ENCODE results near the gene MAP2K7.

Gene MAP2K7

DNA sequence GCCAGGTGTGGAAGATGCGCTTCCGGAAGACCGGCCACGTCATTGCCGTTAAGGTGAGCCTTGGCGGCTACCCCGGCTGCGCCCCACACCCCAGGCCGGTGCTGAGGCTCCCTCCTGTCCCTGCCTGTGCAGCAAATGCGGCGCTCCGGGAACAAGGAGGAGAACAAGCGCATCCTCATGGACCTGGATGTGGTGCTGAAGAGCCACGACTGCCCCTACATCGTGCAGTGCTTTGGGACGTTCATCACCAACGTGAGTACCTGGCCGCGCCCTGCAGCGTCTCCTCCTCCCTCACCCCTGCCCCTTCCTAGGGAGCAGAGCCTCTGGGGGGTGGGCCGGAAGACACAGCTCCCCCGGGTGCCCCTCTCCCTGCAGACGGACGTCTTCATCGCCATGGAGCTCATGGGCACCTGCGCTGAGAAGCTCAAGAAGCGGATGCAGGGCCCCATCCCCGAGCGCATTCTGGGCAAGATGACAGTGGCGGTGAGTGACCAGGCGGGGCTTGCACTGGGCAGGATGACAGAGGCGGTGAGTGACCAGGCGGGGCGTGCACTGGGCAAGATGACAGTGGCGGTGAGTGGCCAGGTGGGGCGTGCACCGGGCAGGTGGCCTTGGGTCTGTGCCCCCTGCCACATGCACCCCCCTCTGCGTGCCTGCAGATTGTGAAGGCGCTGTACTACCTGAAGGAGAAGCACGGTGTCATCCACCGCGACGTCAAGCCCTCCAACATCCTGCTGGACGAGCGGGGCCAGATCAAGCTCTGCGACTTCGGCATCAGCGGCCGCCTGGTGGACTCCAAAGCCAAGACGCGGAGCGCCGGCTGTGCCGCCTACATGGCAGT lies 6.9 kb downstream of the MAP2K7 start:
- no peak overlapping the region for H3K4me3 ChIP-seq (ENCODE audit: low read depth, low read length)
- H3K27ac ChIP-seq (ENCODE audit: low read depth, low read length) = no peak overlapping the region
- H3K9ac ChIP-seq (ENCODE audit: low read depth, low read length) = no peak overlapping the region
- no peaks in the 10 kb centered on the region for H3K4me1 ChIP-seq (ENCODE audit: control insufficient read depth, insufficient read depth, low read length)
- no peaks in the 10 kb centered on the region for H3K9me3 ChIP-seq (ENCODE audit: control insufficient read depth, insufficient read depth, low read length)
- H3K27me3 ChIP-seq (ENCODE audit: control insufficient read depth, insufficient read depth, low read length) = peaks cover 11% of the 10 kb centered on the region
- H3K36me3 ChIP-seq (ENCODE audit: control insufficient read depth, insufficient read depth, low read length) = peaks cover 35% of the 10 kb centered on the region

DNA sequence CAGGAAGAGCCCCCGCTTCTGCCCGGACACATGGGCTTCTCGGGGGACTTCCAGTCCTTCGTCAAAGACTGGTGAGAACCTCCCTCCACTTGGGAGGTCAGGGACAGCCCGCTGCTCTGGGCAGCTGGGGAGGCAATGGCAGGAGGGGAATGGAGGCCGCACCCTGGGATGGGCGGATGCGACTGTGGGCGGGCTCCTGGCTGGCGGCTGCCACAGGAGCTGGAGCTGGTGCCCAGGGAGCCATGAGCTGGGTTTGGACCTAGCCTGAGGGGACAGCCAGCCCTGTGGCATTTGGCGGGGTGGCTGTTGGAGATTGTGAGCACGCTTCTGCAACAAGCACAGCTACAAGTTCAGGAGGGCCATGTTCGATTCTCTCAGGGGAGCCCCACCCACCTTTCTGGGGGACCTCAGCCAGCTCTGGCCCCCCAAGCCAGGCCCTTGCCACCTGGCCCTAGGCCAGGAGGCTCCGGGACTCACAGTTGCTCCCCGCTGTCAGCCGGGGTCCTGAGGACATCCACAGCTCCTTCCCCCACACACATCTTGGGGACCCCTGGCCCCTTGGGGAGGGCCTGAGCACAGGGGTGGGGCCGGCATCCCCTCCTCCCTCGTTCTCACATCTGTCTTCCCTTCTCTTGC lies 7.9 kb downstream of the MAP2K7 start:
- no peak overlapping the region for H3K27ac ChIP-seq (ENCODE audit: low read depth, low read length)
- no peak overlapping the region for H3K9ac ChIP-seq (ENCODE audit: low read depth, low read length)
- H3K36me3 ChIP-seq (ENCODE audit: control insufficient read depth, insufficient read depth, low read length) = peaks cover 27% of the 10 kb centered on the region
- H3K4me3 ChIP-seq (ENCODE audit: low read depth, low read length) = no peak overlapping the region
- H3K4me1 ChIP-seq (ENCODE audit: control insufficient read depth, insufficient read depth, low read length) = no peaks in the 10 kb centered on the region; the same call in 1 of the 2 replicates
- no peaks in the 10 kb centered on the region for H3K9me3 ChIP-seq (ENCODE audit: control insufficient read depth, insufficient read depth, low read length)
- peaks cover 21% of the 10 kb centered on the region for H3K27me3 ChIP-seq (ENCODE audit: control insufficient read depth, insufficient read depth, low read length)

DNA sequence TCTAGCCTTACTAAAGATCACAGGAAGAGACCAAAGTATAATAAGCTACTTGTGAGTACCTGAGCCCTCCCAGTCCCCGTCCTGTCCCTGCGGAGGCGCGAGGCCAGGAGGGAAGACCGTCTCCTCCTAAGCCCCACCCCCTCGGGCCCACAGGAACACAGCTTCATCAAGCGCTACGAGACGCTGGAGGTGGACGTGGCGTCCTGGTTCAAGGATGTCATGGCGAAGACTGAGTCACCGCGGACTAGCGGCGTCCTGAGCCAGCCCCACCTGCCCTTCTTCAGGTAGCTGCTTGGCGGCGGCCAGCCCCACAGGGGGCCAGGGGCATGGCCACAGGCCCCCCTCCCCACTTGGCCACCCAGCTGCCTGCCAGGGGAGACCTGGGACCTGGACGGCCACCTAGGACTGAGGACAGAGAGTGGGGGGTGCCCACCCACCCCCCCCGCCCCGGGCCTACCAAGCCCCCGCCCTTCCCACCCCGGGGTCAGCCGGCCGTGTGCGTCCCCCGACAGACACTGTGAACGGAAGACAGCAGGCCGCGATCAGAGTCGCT lies 8.5 kb downstream of the MAP2K7 start:
- H3K4me3 ChIP-seq (ENCODE audit: low read depth, low read length) = no peak overlapping the region
- no peaks in the 10 kb centered on the region for H3K9me3 ChIP-seq (ENCODE audit: control insufficient read depth, insufficient read depth, low read length)
- no peak overlapping the region for H3K27ac ChIP-seq (ENCODE audit: low read depth, low read length)
- no peaks in the 10 kb centered on the region; the same call in 1 of the 2 replicates for H3K4me1 ChIP-seq (ENCODE audit: control insufficient read depth, insufficient read depth, low read length)
- H3K9ac ChIP-seq (ENCODE audit: low read depth, low read length) = no peak overlapping the region
- H3K36me3 ChIP-seq (ENCODE audit: control insufficient read depth, insufficient read depth, low read length) = peaks cover 27% of the 10 kb centered on the region
- H3K27me3 ChIP-seq (ENCODE audit: control insufficient read depth, insufficient read depth, low read length) = peaks cover 26% of the 10 kb centered on the region

DNA sequence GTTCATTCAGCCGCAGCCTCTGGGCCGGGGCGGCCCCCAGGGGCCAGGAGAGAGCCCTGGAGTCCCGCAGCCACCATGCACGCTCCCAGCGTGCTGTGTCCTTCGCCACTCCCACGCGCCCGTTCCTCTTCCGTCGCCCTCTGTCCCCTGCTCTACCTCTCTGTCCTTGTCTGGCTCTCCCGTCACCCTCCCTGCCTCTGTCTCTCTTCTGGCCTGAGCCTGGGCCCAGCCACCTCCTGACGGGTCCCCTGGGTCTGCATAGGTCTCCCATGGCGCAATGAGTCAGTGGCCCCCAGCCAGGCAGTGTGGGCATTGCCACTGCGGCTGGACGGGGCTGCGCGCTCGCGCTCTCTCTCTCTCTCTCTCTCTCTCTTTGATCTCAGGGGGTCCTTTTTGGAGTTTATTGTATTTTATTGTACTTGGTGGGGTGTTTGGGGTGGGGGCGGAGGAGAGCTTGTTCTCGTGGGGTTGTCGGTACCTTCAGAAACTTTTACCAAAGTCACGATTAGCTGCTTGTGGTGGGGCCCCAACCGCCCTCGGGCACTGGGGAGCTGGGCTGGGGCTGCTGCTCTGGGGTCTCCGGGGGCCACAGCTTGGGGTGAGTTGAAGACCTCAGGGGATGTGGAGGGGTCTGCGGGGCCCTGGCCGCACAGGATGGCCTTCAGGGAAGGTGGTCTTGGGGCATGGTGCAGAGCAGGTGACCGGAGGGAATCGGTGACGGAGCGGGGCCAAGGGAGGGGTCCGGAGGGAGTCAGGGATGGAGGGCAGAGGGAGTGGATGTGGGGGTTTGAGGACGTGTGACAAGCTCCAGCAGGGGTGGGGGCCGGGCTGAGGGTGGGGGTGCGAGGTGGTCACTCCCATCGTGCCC lies 9.3 kb downstream of the MAP2K7 start:
- H3K4me1 ChIP-seq (ENCODE audit: control insufficient read depth, insufficient read depth, low read length) = no peaks in the 10 kb centered on the region; the same call in 1 of the 2 replicates
- no peak overlapping the region for H3K27ac ChIP-seq (ENCODE audit: low read depth, low read length)
- H3K9me3 ChIP-seq (ENCODE audit: control insufficient read depth, insufficient read depth, low read length) = no peaks in the 10 kb centered on the region
- H3K9ac ChIP-seq (ENCODE audit: low read depth, low read length) = no peak overlapping the region
- H3K36me3 ChIP-seq (ENCODE audit: control insufficient read depth, insufficient read depth, low read length) = peaks cover 27% of the 10 kb centered on the region
- peaks cover 33% of the 10 kb centered on the region for H3K27me3 ChIP-seq (ENCODE audit: control insufficient read depth, insufficient read depth, low read length)
- H3K4me3 ChIP-seq (ENCODE audit: low read depth, low read length) = no peak overlapping the region

DNA sequence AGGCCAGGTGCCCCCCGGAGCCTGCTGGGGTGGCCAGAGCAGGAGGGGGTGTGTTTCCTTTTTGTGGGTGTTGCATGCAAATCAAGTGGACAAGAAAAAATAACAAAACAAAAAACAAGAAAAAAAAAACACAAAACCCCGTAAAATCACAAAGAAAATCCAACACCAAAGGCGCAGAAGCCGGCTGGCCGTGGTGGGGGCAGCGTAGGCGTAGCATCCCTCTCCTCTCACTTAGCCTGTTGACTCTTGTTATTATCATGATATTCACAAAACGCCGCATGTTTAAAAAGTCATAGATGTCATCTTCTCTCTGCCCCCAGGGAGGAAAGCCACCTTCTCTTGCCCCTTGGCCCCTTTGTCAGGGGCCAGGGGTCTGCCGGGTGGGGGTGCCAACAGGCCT lies 10.0 kb downstream of the MAP2K7 start:
- Histone ChIP-seq H3K9me3 (ENCODE audit: control insufficient read depth, insufficient read depth, low read length) (no peaks in the 10 kb centered on the region), H3K27me3 (ENCODE audit: control insufficient read depth, insufficient read depth, low read length) (peaks cover 41% of the 10 kb centered on the region), H3K9ac (ENCODE audit: low read depth, low read length) (no peak overlapping the region), H3K4me3 (ENCODE audit: low read depth, low read length) (no peak overlapping the region), H3K36me3 (ENCODE audit: control insufficient read depth, insufficient read depth, low read length) (peaks cover 27% of the 10 kb centered on the region), H3K27ac (ENCODE audit: low read depth, low read length) (no peak overlapping the region), H3K4me1 (ENCODE audit: control insufficient read depth, insufficient read depth, low read length) (no peaks in the 10 kb centered on the region; the same call in 1 of the 2 replicates)

DNA sequence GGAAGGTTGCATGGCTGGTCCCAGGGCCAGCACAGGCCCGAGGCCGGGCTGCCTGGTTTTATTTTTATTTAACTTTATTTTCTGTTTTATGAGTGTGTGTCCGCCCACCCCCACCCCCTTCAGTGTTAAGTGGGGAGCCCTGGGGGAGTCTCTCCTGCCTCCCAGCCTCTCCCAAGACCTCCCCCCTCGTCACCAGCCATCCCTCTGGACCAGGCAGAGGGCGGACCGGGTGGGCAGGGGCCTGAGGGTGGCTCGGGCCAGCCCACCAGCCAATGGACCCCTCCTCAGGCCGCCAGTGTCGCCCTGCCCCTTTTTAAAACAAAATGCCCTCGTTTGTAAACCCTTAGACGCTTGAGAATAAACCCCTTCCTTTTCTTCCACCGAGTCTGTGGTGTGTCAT lies 10.4 kb downstream of the MAP2K7 start:
- peaks cover 27% of the 10 kb centered on the region for H3K36me3 ChIP-seq (ENCODE audit: control insufficient read depth, insufficient read depth, low read length)
- H3K9ac ChIP-seq (ENCODE audit: low read depth, low read length) = no peak overlapping the region
- H3K4me1 ChIP-seq (ENCODE audit: control insufficient read depth, insufficient read depth, low read length) = no peaks in the 10 kb centered on the region; the same call in 1 of the 2 replicates
- H3K9me3 ChIP-seq (ENCODE audit: control insufficient read depth, insufficient read depth, low read length) = no peaks in the 10 kb centered on the region
- peaks cover 44% of the 10 kb centered on the region for H3K27me3 ChIP-seq (ENCODE audit: control insufficient read depth, insufficient read depth, low read length)
- H3K27ac ChIP-seq (ENCODE audit: low read depth, low read length) = no peak overlapping the region
- no peak overlapping the region for H3K4me3 ChIP-seq (ENCODE audit: low read depth, low read length)

DNA sequence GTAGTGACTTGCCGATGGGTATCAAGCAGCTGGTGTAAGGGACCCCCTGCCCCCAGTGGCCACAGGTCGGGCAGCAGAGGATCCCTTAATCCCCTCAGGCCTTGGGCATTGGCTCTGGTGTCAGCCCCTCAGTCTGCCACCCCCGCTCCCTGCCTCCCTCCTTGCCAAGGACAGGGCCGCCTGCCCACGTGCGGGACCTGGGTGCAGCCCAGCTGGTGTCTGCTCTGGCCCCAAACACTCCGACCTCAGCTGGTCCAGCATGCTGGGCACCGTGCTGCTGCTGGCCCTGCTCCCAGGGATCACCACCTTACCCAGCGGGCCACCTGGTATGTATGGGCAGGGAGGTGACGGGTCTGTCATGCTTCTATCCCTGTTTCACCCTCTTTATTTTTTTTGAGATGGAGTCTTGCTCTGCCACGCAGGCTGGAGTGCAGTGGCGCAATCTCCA lies 10.9 kb downstream of the MAP2K7 start, which contains the start of gene TGFBR3L:
TSS of gene TGFBR3L (plus strand) at position 233 of the 448 bp plus-strand sequence.
- no peak within 1 kb of the TSS for H3K9ac ChIP-seq (ENCODE audit: low read depth, low read length)
- H3K4me3 ChIP-seq (ENCODE audit: low read depth, low read length) = peak within 1 kb of the TSS; percentile 62; the same call in 1 of the 2 replicates

DNA sequence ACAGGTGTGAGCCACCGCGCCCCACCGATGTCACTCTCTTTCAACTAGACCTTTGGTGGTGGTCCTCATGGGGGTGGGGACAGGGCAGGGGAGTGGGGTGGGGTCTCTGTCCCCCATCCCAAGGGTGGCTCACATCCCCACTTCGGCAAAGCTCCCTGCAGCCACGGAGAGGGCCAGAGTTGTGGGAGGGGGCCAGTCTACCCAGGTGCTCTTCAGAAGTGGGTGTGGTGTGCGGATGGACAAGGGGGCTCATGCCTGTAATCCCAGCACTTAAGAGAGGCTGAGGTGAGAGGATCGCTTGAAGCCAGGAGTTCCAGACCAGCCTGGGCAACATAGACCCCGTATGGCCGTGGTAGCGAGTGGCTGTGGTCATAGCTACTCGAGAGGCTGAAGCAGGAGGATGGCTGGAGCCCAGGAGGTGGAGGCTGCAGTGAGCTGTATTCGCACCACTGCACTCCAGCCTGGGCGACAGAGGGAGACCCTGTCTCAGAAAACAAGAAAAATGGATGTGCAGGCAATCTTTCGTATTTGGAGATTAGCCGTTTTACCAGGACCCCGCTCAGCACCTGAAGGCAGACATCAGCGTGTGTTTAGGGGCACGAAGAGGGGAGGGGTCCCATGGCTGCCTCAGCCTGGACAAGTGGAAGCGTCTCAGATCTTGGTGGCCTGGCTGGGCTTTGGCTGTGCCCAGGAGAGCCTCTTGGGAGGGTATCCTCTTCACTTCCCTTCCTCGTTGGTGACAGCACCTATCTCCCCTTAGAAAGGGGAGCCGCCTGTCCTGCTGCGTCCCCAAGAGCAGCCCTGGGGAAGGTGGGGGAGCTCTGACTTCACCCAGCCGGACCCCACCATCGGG lies 11.8 kb downstream of the MAP2K7 start:
- Histone ChIP-seq H3K9ac (ENCODE audit: low read depth, low read length) (no peak overlapping the region), H3K36me3 (ENCODE audit: control insufficient read depth, insufficient read depth, low read length) (peaks cover 19% of the 10 kb centered on the region), H3K27me3 (ENCODE audit: control insufficient read depth, insufficient read depth, low read length) (peaks cover 44% of the 10 kb centered on the region), H3K27ac (ENCODE audit: low read depth, low read length) (no peak overlapping the region), H3K4me3 (ENCODE audit: low read depth, low read length) (peak overlapping the region; percentile 62; the same call in 1 of the 2 replicates), H3K4me1 (ENCODE audit: control insufficient read depth, insufficient read depth, low read length) (peaks cover 5% of the 10 kb centered on the region; the same call in 1 of the 2 replicates), H3K9me3 (ENCODE audit: control insufficient read depth, insufficient read depth, low read length) (no peaks in the 10 kb centered on the region)

More for the DNA sequence above, 10.9 kb downstream of the MAP2K7 start, which contains the start of gene TGFBR3L:
- peaks cover 2% of the 10 kb centered on the region; the same call in 1 of the 2 replicates for H3K4me1 ChIP-seq (ENCODE audit: control insufficient read depth, insufficient read depth, low read length)
- peaks cover 44% of the 10 kb centered on the region for H3K27me3 ChIP-seq (ENCODE audit: control insufficient read depth, insufficient read depth, low read length)
- H3K9me3 ChIP-seq (ENCODE audit: control insufficient read depth, insufficient read depth, low read length) = no peaks in the 10 kb centered on the region
- peaks cover 27% of the 10 kb centered on the region for H3K36me3 ChIP-seq (ENCODE audit: control insufficient read depth, insufficient read depth, low read length)
- H3K27ac ChIP-seq (ENCODE audit: low read depth, low read length) = no peak within 1 kb of the TSS

DNA sequence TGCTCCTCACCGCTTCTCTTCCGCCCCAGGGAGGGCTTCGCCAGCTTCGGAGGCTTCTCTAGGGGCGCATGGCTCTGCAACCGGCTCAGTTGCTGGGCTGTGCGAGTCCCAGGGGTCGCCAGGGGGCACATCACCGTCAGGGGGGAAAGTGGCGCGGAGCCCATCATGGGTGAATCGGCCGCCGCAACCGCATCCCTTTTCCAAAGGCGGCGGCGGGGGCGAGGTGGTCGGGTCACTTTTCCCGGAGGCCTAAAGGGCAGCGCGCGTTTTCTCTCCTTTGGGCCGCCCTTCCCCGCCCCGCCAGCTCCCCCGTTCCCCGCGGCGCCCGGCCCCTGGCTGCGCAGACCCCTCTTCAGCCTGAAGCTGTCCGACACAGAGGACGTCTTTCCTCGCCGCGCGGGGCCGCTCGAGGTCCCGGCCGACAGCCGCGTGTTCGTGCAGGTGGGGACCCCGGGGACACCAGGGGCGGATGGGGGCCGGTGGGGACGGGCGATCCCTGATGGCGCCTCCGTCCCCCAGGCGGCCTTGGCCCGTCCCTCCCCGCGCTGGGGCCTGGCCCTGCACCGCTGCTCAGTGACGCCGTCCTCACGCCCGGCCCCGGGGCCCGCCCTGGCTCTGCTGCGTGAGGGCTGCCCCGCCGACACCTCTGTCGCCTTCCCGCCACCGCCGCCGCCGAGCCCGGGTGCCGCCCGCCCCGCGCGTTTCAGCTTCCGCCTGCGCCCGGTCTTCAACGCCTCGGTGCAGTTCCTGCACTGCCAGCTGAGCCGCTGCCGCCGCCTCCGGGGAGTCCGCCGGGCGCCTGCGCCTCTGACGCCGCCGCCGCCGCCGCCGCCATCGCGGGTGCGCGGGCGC lies 12.7 kb downstream of the MAP2K7 start:
- Histone ChIP-seq H3K4me1 (ENCODE audit: control insufficient read depth, insufficient read depth, low read length) (peaks cover 5% of the 10 kb centered on the region; the same call in 1 of the 2 replicates), H3K27ac (ENCODE audit: low read depth, low read length) (no peak overlapping the region), H3K9me3 (ENCODE audit: control insufficient read depth, insufficient read depth, low read length) (no peaks in the 10 kb centered on the region), H3K9ac (ENCODE audit: low read depth, low read length) (no peak overlapping the region), H3K36me3 (ENCODE audit: control insufficient read depth, insufficient read depth, low read length) (peaks cover 12% of the 10 kb centered on the region), H3K4me3 (ENCODE audit: low read depth, low read length) (peak overlapping the region; percentile 62), H3K27me3 (ENCODE audit: control insufficient read depth, insufficient read depth, low read length) (peaks cover 44% of the 10 kb centered on the region)
